OCI-LY1 (cell line): Measurements from ENCODE around the gene PXDN.

Experiments
- H2AFZ ChIP-seq: fragments of 200-600 bp; sonication (generic), shearing (Covaris generic); 2 replicates; pipeline ENCODE4 v1.6.0; 2014; ENCODE audit warnings: antibody characterized with exemption, mild to moderate bottlenecking, low read length
- H3F3A ChIP-seq: fragments of 200-600 bp; sonication (generic), shearing (Covaris generic); 2 replicates; pipeline ENCODE4 v1.6.0; 2014; ENCODE audit warnings: mild to moderate bottlenecking, antibody characterized with exemption, low read length, moderate library complexity; ENCODE audit not compliant: insufficient read depth
- H3K27ac ChIP-seq: fragments of 200-600 bp; sonication (generic); 2 replicates; pipeline ENCODE4 v1.5.1; 2014; ENCODE audit warnings: low read length, mixed run types, mild to moderate bottlenecking, low read depth; ENCODE audit not compliant: poor library complexity, severe bottlenecking
- H3K27me3 ChIP-seq: fragments of 200-600 bp; sonication (generic); 2 replicates; pipeline ENCODE4 v1.6.0; 2014; ENCODE audit warnings: antibody characterized with exemption, mild to moderate bottlenecking, low read length, moderate library complexity; ENCODE audit not compliant: insufficient read depth
- H3K36me3 ChIP-seq: fragments of 200-600 bp; sonication (generic); 2 replicates; pipeline ENCODE4 v1.6.1; 2014; ENCODE audit warnings: mild to moderate bottlenecking, antibody characterized with exemption, low read length, moderate library complexity, mixed read lengths; ENCODE audit not compliant: insufficient read depth
- H3K4me1 ChIP-seq: fragments of 200-600 bp; sonication (generic); 2 replicates; pipeline ENCODE4 v1.5.1; 2014; ENCODE audit warnings: mild to moderate bottlenecking, low read length, moderate library complexity; ENCODE audit not compliant: insufficient read depth, severe bottlenecking
- H3K4me2 ChIP-seq: fragments of 200-600 bp; sonication (generic), shearing (Covaris generic); 2 replicates; pipeline ENCODE4 v1.6.1; 2014; ENCODE audit warnings: low read length
- H3K4me3 ChIP-seq: fragments of 200-600 bp; sonication (generic); 2 replicates; pipeline ENCODE4 v1.5.1; 2014; ENCODE audit warnings: low read length, low read depth, mild to moderate bottlenecking, mixed read lengths; ENCODE audit not compliant: poor library complexity, severe bottlenecking
- H3K79me2 ChIP-seq: fragments of 200-600 bp; shearing (Covaris generic); 2 replicates; pipeline ENCODE4 v1.6.1; 2016; ENCODE audit warnings: mixed run types, low read length, mixed read lengths; ENCODE audit not compliant: insufficient read depth
- H3K9ac ChIP-seq: fragments of 200-600 bp; sonication (generic), shearing (Covaris generic); 2 replicates; pipeline ENCODE4 v1.6.1; 2014; ENCODE audit warnings: mild to moderate bottlenecking, low read length, mixed read lengths
- H3K9me2 ChIP-seq: fragments of 200-600 bp; sonication (generic), shearing (Covaris generic); 2 replicates; pipeline ENCODE4 v1.6.1; 2014; ENCODE audit warnings: low read depth, mild to moderate bottlenecking, low read length, mixed read lengths
- H3K9me3 ChIP-seq: fragments of 200-600 bp; shearing (Covaris generic); 2 replicates; pipeline ENCODE4 v1.6.1; 2014; ENCODE audit warnings: low read length, mixed read lengths
- H4K20me1 ChIP-seq: fragments of 200-600 bp; sonication (generic), shearing (Covaris generic); 2 replicates; pipeline ENCODE4 v1.6.0; 2016; ENCODE audit warnings: mild to moderate bottlenecking, low read length; ENCODE audit not compliant: insufficient read depth
- EZH2 ChIP-seq: fragments of 200-600 bp; sonication (generic), shearing (Covaris generic); IDR thresholded peaks from 2 replicates; pipeline ENCODE4 v1.8.0; 2017; ENCODE audit warnings: borderline replicate concordance, mixed run types, mild to moderate bottlenecking, antibody characterized with exemption, low read length, moderate library complexity, mixed read lengths
- TF ChIP-seq, protein P1 (sequence below): fragments of 200-600 bp; sonication (generic), shearing (Covaris generic); IDR thresholded peaks from 2 replicates; pipeline ENCODE4 v1.5.1; 2017; ENCODE audit warnings: mild to moderate bottlenecking, antibody characterized with exemption, low read length, moderate library complexity, mixed read lengths

The PXDN gene

DNA sequence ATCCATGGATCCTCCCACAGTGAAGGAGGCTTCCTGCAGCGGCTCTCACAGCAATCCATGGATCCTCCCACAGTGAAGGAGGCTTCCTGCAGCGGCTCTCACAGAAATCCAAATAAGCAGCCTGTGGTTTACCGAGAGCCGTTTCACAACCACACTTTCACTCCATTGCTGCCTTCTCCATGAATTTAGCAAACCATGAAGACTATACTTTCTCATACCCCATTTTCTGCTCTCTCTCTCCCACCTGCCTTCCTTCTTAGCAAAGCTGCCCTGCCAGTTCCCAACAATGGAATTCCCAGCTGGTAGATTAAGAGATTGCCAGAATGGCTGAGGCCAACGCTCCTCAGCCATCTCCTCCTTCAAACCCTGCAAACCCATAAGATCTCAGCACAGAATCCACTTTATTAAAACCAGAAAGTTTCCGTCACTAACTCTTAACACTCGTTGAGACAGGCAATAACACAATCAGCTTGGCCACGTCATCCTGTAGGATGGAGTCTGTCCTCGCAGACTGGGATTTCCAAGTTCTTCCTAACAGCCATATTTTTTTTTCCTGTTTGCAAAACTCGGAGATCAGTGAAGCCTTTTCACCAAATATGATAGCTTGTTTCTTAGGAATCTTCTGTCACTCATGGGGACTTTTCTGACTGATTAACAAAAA, 162.2 kb downstream of the PXDN start:
- Histone ChIP-seq H3K4me2 (no peak overlapping the region), H3K79me2 (no peaks in the 10 kb centered on the region), H3K27me3 (no peaks in the 10 kb centered on the region), H3K4me1 (no peaks in the 10 kb centered on the region), H3F3A (no peaks in the 10 kb centered on the region), H2AFZ (no peak overlapping the region), H4K20me1 (no peaks in the 10 kb centered on the region), H3K9ac (no peak overlapping the region), H3K9me3 (no peaks in the 10 kb centered on the region), H3K4me3 (no peak overlapping the region), H3K9me2 (no peaks in the 10 kb centered on the region), H3K36me3 (no peaks in the 10 kb centered on the region), H3K27ac (no peak overlapping the region)
- TF ChIP-seq, protein P1, sequence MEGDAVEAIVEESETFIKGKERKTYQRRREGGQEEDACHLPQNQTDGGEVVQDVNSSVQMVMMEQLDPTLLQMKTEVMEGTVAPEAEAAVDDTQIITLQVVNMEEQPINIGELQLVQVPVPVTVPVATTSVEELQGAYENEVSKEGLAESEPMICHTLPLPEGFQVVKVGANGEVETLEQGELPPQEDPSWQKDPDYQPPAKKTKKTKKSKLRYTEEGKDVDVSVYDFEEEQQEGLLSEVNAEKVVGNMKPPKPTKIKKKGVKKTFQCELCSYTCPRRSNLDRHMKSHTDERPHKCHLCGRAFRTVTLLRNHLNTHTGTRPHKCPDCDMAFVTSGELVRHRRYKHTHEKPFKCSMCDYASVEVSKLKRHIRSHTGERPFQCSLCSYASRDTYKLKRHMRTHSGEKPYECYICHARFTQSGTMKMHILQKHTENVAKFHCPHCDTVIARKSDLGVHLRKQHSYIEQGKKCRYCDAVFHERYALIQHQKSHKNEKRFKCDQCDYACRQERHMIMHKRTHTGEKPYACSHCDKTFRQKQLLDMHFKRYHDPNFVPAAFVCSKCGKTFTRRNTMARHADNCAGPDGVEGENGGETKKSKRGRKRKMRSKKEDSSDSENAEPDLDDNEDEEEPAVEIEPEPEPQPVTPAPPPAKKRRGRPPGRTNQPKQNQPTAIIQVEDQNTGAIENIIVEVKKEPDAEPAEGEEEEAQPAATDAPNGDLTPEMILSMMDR = no peak
- no peak for TF ChIP-seq EZH2
